HEK293T (cell line): Measurements from ENCODE around the gene OVCA2.

Source experiments
- CTCF ChIA-PET: fragments of 350-600 bp; formaldehyde crosslinking; extraction: SDS; loops from one replicate; lab custom pipeline; 2021; ENCODE audit warnings: antibody characterized with exemption, inconsistent platforms; lab: Yijun Ruan, JAX
- POLR2A ChIA-PET: fragments of 350-600 bp; formaldehyde crosslinking; extraction: SDS; loops from one replicate; lab custom pipeline; 2020; ENCODE audit warnings: antibody characterized with exemption, inconsistent platforms; lab: Yijun Ruan, JAX
- DNase-seq: peaks from one replicate; pipeline ENCODE4 v3.0.0; 2012; ENCODE audit warnings: mixed read lengths; ENCODE audit errors: extremely low spot score
- ARNT ChIP-seq: fragments of 450-650 bp; IDR thresholded peaks from 2 replicates; pipeline ENCODE4 v1.6.1; 2017; ENCODE audit warnings: mild to moderate bottlenecking
- BHLHE40 ChIP-seq: fragments of 450-650 bp; IDR thresholded peaks from 2 replicates; pipeline ENCODE4 v1.6.1; 2016; ENCODE audit warnings: mild to moderate bottlenecking, moderate library complexity, borderline replicate concordance
- CTBP1 ChIP-seq: fragments of 450-650 bp; IDR thresholded peaks from 2 replicates; pipeline ENCODE4 v1.6.1; 2016; ENCODE audit warnings: borderline replicate concordance
- ELF4 ChIP-seq: fragments of 450-650 bp; IDR thresholded peaks from 2 replicates; pipeline ENCODE4 v1.6.1; 2017; ENCODE audit warnings: antibody characterized with exemption
- FOXA1 ChIP-seq: fragments of 450-650 bp; IDR thresholded peaks from 2 replicates; pipeline ENCODE4 v1.6.1; 2016; ENCODE audit warnings: mild to moderate bottlenecking
- FOXK2 ChIP-seq: fragments of 450-650 bp; IDR thresholded peaks from 2 replicates; pipeline ENCODE4 v1.6.1; 2016; ENCODE audit warnings: mild to moderate bottlenecking
- FOXM1 ChIP-seq: fragments of 450-650 bp; IDR thresholded peaks from 2 replicates; pipeline ENCODE4 v1.6.1; 2017; ENCODE audit warnings: mild to moderate bottlenecking, borderline replicate concordance
- HDGF ChIP-seq: fragments of 450-650 bp; IDR thresholded peaks from 2 replicates; pipeline ENCODE4 v1.6.1; 2017; ENCODE audit warnings: antibody characterized with exemption, borderline replicate concordance
- L3MBTL2 ChIP-seq: fragments of 450-650 bp; conservative IDR thresholded peaks from 2 replicates; pipeline ENCODE4 v1.6.1; 2016; ENCODE audit warnings: mild to moderate bottlenecking
- LEF1 ChIP-seq: fragments of 450-650 bp; IDR thresholded peaks from 2 replicates; pipeline ENCODE4 v1.6.1; 2017; ENCODE audit warnings: mild to moderate bottlenecking, borderline replicate concordance
- NFRKB ChIP-seq: fragments of 450-650 bp; IDR thresholded peaks from 2 replicates; pipeline ENCODE4 v1.6.1; 2016; ENCODE audit warnings: mild to moderate bottlenecking, moderate library complexity
- PKNOX1 ChIP-seq: fragments of 450-650 bp; IDR thresholded peaks from 2 replicates; pipeline ENCODE4 v1.6.1; 2016
- SP1 ChIP-seq: fragments of 450-650 bp; IDR thresholded peaks from 2 replicates; pipeline ENCODE4 v1.6.1; 2017
- SUZ12 ChIP-seq: fragments of 450-650 bp; IDR thresholded peaks from 2 replicates; pipeline ENCODE4 v1.6.1; 2016; ENCODE audit warnings: mild to moderate bottlenecking
- TARDBP ChIP-seq: fragments of 450-650 bp; IDR thresholded peaks from 2 replicates; pipeline ENCODE4 v1.6.1; 2016
- ZNF384 ChIP-seq: fragments of 450-650 bp; IDR thresholded peaks from 2 replicates; pipeline ENCODE4 v1.6.1; 2016

OVCA2 gene

GRCh38 chr17:2060681-2061440 is 19.0 kb downstream of the OVCA2 start:
- DNase-seq, result no peak
- POLR2A ChIA-PET, result no interaction called here
- CTCF ChIA-PET, result no interaction called here
- TF ChIP-seq SP1, result no peak
- TF ChIP-seq HDGF, result no peak
- no peak for TF ChIP-seq LEF1
- TF ChIP-seq SUZ12, result no peak
- TF ChIP-seq FOXK2, result no peak
- TF ChIP-seq ELF4, result no peak
- no peak for TF ChIP-seq FOXM1
- no peak for TF ChIP-seq PKNOX1
- TF ChIP-seq CTBP1, result no peak
- TF ChIP-seq FOXA1, result no peak
- no peak for TF ChIP-seq BHLHE40
- TF ChIP-seq TARDBP, result no peak
- no peak for TF ChIP-seq L3MBTL2
- no peak for TF ChIP-seq NFRKB
- no peak for TF ChIP-seq ZNF384
- no peak for TF ChIP-seq ARNT

- DNase-seq, result no peak
- ChIA-PET POLR2A (no interaction called here), CTCF (no interaction called here)
- TF ChIP-seq FOXA1 (no peak), L3MBTL2 (no peak), ZNF384 (no peak), PKNOX1 (no peak), NFRKB (no peak), TARDBP (no peak), CTBP1 (no peak), LEF1 (no peak), SP1 (no peak), SUZ12 (no peak), ARNT (no peak), ELF4 (no peak), FOXM1 (no peak), HDGF (no peak), FOXK2 (no peak), BHLHE40 (no peak)
Measured at GRCh38 chr17:2061441-2061958, 19.7 kb downstream of the OVCA2 start.

GRCh38 chr17:2062571-2063183 is 20.9 kb downstream of the OVCA2 start:
- ChIA-PET CTCF (interaction anchor here (0.6 kb wide), 1 partner anchor 94 kb away, joined by 3 read pairs; no protein-coding TSS in a partner anchor), POLR2A (no interaction called here)
- no peak for TF ChIP-seq LEF1
- TF ChIP-seq HDGF, result no peak
- TF ChIP-seq NFRKB, result no peak
- TF ChIP-seq TARDBP, result no peak
- no peak for TF ChIP-seq BHLHE40
- TF ChIP-seq CTBP1, result no peak
- no peak for TF ChIP-seq SP1
- no peak for TF ChIP-seq FOXK2
- TF ChIP-seq FOXA1, result no peak
- no peak for TF ChIP-seq L3MBTL2
- no peak for TF ChIP-seq ELF4
- no peak for TF ChIP-seq PKNOX1
- DNase-seq, result no peak

- ChIA-PET POLR2A (no interaction called here), CTCF (interaction anchor here (0.6 to 1.0 kb wide), 4 partner anchors 9 to 185 kb away, joined by 3 to 4 read pairs (median 3); partner anchors contain the start of gene HIC1)
- no peak for TF ChIP-seq TARDBP
- TF ChIP-seq LEF1, result no peak
- no peak for TF ChIP-seq ARNT
- no peak for TF ChIP-seq NFRKB
- no peak for TF ChIP-seq ELF4
- no peak for TF ChIP-seq CTBP1
- TF ChIP-seq ZNF384, result no peak
- no peak for TF ChIP-seq FOXM1
- TF ChIP-seq BHLHE40, result no peak
- no peak for TF ChIP-seq PKNOX1
- TF ChIP-seq SP1, result no peak
- TF ChIP-seq L3MBTL2, result no peak
- no peak for TF ChIP-seq FOXA1
- TF ChIP-seq HDGF, result no peak
- TF ChIP-seq FOXK2, result no peak
- TF ChIP-seq SUZ12, result no peak
- DNase-seq, result no peak
Measured at GRCh38 chr17:2063261-2064146, 21.7 kb downstream of the OVCA2 start.
